ENCODE measurements around the gene SNX11.

The SNX11 gene

GRCh38 chr17:48169926-48170325 lies 62.4 kb downstream of the SNX11 start:
- no peak for DNase-seq
